Breast epithelium (tissue), 3 donors: ENCODE measurements around the gene YAP1.

Experiments
- POLR2A ChIP-seq: fragments of 450-650 bp; IDR thresholded peaks from one replicate; pipeline ENCODE4 v1.6.1; 2016; ENCODE audit warnings: antibody characterized with exemption, mild to moderate bottlenecking, moderate library complexity
- POLR2AphosphoS5 ChIP-seq, 3 donors: sonication (generic); formaldehyde crosslinking; IDR thresholded peaks; one replicate each; pipeline ENCODE4 v1.6.1; 2017; ENCODE audit warnings: antibody characterized with exemption in 3 of 3
- TF ChIP-seq, protein P1 (sequence below), 3 donors: fragments of 450-650 bp; IDR thresholded peaks; one replicate each; pipeline ENCODE4 v1.5.1; 2016 to 2017; ENCODE audit warnings: antibody characterized with exemption in 3 of 3, mild to moderate bottlenecking in 3 of 3, moderate library complexity in 3 of 3

DNA sequence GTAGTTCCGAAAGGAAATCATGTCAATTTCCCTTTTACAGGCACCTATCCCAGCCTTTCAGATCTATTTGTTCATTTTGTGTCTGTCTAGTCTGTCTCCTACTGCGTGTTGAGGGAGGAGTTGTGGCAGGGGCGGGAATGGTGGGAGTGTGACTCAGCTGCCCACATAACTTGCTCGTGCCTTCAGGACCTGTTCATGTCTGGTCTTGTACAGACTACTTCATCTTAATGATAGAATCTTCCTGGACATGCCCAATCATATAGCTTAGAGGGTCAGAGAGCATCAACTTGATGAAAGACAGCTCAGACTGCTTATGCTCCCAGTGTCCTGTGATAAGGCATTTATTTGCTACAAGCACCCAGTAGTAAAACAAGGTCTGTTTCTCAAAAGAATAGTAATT lies 146.0 kb downstream of the YAP1 start:
- TF ChIP-seq POLR2AphosphoS5 (IDR thresholded peaks at IDR 0.05) (no peak), POLR2A (no peak)
- TF ChIP-seq, protein P1, sequence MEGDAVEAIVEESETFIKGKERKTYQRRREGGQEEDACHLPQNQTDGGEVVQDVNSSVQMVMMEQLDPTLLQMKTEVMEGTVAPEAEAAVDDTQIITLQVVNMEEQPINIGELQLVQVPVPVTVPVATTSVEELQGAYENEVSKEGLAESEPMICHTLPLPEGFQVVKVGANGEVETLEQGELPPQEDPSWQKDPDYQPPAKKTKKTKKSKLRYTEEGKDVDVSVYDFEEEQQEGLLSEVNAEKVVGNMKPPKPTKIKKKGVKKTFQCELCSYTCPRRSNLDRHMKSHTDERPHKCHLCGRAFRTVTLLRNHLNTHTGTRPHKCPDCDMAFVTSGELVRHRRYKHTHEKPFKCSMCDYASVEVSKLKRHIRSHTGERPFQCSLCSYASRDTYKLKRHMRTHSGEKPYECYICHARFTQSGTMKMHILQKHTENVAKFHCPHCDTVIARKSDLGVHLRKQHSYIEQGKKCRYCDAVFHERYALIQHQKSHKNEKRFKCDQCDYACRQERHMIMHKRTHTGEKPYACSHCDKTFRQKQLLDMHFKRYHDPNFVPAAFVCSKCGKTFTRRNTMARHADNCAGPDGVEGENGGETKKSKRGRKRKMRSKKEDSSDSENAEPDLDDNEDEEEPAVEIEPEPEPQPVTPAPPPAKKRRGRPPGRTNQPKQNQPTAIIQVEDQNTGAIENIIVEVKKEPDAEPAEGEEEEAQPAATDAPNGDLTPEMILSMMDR (IDR thresholded peaks at IDR 0.05) = no peak
